Activated CD4-positive, alpha-beta T cell treated with anti-CD3 and anti-CD28 coated beads, Interleukin-2, Interleukin-6, amounts not matched to agents 100 ng/mL and 50 ng/mL, durations not matched to agents 16 hours and 8 hours (primary cell): ENCODE results near the gene EEFSEC.

Source experiments
- DNase-seq: peaks from one replicate; pipeline ENCODE4 v3.0.0-alpha.2; 2020

EEFSEC gene

GRCh38 chr3:128320551-128321340, 167.5 kb downstream of the EEFSEC start:
- no peak for DNase-seq

DNA sequence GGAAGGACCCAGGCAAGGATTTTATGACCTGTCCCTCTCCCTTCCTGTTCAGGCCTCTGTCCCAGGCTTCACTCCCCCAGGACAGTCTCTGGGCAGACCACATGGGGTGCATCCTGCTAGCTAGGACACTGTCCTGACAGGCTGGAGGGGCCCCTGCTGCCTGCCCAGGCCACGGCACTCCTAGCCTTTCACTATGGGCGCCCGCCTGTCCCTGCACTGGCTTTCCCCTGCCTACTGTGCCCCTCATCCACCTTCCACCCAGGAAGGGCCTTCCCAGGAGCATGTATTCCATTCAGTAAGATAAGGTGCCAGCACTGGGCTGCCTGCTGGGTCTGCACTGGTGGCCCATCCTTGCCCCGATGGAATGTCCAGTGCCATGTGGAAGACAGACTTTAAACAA, 168.1 kb downstream of the EEFSEC start:
- no peak for DNase-seq

- peak; percentile 47 for DNase-seq
These were observed 169.0 kb downstream of the EEFSEC start for GRCh38 chr3:128322030-128323022.

DNA sequence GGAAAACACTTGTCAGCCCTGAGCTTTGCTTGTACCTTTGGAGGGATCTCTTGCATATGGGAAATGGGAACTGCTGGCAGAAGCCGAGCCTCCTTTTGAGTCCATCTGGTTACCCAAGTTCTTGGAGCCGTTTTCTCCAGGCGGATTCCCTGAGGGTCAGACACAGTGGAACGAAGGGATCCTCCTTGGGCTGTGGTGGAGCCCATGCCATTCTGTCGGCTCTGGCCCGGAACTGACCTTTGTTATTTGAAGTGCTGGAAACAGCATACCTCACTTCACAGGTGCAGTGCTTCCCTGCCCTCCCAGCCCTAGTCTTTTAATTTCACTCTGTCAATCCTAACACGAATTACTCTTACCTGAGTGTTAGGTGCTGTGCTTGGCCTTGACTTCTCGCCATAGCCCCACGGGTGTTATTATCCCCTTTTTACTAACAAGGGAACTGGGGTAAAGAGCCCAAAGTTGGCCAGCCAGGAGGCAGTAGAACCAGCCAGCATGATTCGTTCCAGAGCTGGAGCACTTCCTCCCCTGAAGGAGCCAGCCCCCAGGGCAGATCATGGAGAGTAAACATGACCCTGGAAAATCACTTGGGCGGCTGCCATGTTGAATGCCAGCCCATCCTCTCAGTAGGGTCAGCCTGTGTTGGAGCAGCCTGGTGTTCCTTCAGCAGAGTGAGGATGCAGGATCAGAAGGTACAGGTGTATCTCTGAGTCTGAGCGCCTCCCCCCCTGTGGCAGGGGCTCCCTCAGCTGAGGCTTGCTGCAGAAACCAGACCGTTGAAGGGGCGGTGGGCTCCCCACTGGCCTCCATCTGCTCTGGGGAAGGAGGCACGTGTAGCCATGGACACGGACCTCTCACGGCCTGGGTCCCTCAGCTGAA, 170.2 kb downstream of the EEFSEC start:
- DNase-seq = no peak

DNA sequence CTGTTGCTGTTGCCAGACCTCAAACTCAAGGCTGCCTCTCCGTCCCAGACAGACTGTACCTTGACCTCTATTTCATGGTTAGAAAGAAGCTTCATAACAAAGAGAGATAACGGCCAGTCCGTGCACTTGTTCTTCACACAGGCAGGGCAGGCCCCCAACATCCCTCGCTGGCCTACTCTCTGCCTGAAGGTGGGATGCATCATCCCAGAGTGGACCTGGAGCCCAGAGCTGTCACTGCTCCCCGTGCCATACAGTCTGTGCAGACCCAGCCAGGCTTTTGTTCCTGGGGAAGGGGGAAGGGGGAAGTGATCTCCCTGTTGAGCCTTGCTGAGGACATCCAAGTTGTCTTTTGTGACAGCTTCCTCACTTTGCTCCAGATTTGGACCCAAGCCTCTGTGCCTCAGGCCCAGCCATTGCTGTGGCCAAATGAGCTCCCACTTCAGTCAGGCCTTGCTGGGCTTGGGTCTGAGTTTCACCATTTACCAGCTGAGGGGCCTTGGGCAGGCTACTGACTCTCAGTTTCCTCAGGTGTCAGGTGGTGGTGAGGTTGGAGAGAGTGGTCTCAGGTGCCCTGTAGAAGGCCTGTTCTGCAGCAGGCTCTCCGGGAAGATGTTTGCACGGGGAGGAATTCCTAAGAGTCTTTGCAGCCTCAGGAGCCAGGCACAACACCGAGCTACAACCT, 171.8 kb downstream of the EEFSEC start:
- DNase-seq = no peak

GRCh38 chr3:128326051-128326823, 173.0 kb downstream of the EEFSEC start:
- no peak for DNase-seq

DNA sequence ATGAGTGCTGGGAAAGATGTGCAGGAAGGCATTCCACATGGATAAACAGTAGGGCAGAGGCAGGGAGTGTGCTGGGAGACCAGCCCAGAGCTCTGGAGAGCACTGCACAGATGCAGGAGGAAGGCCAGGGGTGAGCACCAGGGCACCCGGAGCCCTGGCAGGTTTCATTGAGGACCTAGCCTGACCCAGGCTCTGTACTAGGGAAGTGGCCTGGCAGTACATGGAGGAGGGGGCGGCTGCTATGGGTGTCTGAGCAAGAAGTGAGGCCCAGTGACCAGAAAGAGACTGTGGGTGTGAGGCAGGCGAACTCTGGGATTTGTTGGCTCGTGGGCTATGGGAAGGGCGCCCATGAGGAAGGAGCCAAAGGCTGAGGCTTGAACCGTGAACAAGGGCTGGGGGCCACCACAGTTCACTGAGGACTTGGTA, 174.3 kb downstream of the EEFSEC start:
- DNase-seq = no peak

- DNase-seq = no peak
These were observed 175.5 kb downstream of the EEFSEC start for GRCh38 chr3:128328546-128329458.

- DNase-seq = no peak
These were observed 176.4 kb downstream of the EEFSEC start for GRCh38 chr3:128329491-128330213.

- DNase-seq = no peak
These were observed 177.0 kb downstream of the EEFSEC start for GRCh38 chr3:128330214-128330842.

DNA sequence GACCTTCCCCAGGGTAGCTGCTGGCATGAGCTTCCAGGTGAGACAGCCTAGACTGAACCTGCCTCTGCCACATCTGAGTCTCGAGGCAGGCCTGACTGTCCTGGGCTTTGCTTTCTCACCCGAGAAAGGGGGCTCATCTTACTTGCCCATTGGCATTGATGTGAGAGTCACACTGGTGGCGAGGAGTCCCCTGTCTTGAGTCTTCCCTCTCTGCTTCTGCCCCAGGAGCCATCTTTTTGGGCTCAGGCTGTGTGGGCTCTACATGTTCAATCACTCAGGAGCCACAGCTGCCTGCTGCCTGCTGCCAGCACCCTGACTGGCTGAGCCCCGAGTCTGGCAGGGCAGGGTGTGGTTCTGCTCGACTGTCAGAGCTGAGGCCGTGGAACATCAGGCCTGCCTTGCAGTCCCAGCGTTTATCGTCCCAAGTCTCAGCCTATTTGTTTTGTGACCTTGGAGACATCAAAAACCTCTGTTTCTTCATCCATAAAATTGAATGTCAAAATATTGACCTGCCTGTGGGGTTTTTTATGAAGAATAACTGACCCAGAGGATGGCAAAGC, 180.9 kb downstream of the EEFSEC start:
- DNase-seq = no peak

DNA sequence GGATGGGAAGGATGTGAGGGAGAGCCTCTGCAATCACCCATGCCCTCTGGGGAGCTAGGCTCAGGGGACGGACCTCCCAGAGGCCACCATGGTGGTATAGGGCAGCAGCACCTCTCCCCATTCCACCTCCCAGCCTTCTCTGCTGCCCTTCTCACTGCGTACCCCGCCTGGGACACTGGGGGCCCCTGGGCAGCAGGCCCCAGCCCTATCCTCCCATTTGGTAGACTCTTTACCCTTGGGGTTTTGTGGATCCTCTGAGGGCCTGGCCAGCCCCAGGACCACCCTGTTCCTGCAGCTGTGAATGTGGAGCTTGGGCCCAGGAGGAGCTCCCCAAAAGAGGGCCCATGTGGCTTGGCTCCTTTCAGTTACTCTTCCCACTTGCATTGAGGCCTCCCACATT, 181.5 kb downstream of the EEFSEC start:
- DNase-seq = no peak

DNA sequence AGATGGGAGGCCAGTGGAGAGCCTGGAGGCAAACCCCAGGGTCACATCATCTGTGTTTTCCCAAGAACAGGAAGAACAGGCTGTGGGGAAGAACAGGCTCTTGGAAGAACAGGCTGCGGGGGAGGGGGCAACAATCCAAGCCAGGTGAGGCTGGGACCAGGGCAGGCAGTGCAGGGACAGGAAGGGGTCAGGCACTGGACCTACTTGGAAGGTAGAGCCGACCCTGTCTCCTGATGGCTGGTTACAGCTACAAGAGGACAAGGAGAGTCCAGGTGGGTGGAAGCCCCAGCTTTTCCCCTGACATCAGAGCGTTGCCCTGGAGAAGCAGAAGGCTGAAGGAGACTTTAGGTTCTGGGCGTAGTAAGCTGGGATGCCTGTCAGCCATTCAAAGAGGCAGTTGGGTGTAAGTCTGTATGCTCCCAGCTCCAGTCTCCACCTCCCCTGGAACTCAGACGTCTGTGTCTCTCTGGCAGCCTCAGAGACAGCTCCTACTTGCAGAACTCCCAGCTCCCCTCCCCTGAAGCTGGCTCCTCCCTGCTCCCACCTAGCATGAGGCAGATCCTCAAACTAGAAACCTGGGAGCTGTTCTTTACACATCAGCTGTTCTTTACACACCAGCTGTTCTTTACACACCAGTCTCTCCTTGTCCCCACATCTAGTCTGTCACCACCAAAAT, 182.5 kb downstream of the EEFSEC start:
- DNase-seq = no peak

- no peak for DNase-seq
These were observed 183.3 kb downstream of the EEFSEC start for GRCh38 chr3:128336337-128337156.

DNA sequence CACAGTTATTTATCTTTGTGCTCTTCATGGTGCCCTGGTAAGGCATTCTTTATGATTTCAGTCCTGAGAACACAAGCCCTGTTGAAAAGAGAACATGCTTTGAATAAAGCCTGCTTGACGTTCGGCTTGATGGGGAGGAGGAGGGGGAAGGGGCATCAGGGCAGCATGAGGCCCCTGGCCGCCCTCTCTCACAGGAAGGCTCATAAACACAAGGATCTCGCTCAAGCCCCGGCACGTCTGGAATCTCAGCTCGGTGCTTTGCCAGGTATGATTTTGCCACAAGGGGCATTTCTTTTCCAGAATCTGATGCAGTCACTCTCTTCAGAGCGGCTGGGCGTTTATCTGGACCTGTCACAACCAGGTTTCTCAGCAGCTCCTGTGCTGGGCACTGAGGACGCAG, 184.0 kb downstream of the EEFSEC start:
- DNase-seq = no peak

- no peak for DNase-seq
These were observed 185.5 kb downstream of the EEFSEC start for GRCh38 chr3:128338536-128339330.
